Dermis blood vessel endothelial cell (primary cell): ENCODE results near the gene TENT4B. TPM values are rescaled to one million over a fixed set of nuclear protein-coding genes. Genes with fewer than 3 reads are reported as not detected.
A peak's percentile ranks its signal among the peaks of the same experiment; 100 is the strongest.
"Not testable (repeated sequence)": the region's sequence is repeated elsewhere in the genome, so short reads cannot be mapped to it uniquely, and the experiment has no call there.

Experiments used
- DNase-seq: peaks from one replicate; pipeline ENCODE4 v3.0.0; 2010
- total RNA-seq: library from RNA; depleted of rRNA; stranded (reverse); fragments of >200 nt; gene quantifications from 2 replicates; pipeline ENCODE4 v1.2.3, GENCODE V29; 2014

The TENT4B gene
- total RNA-seq: 11.9 and 13.1 TPM in 2 replicates

DNA sequence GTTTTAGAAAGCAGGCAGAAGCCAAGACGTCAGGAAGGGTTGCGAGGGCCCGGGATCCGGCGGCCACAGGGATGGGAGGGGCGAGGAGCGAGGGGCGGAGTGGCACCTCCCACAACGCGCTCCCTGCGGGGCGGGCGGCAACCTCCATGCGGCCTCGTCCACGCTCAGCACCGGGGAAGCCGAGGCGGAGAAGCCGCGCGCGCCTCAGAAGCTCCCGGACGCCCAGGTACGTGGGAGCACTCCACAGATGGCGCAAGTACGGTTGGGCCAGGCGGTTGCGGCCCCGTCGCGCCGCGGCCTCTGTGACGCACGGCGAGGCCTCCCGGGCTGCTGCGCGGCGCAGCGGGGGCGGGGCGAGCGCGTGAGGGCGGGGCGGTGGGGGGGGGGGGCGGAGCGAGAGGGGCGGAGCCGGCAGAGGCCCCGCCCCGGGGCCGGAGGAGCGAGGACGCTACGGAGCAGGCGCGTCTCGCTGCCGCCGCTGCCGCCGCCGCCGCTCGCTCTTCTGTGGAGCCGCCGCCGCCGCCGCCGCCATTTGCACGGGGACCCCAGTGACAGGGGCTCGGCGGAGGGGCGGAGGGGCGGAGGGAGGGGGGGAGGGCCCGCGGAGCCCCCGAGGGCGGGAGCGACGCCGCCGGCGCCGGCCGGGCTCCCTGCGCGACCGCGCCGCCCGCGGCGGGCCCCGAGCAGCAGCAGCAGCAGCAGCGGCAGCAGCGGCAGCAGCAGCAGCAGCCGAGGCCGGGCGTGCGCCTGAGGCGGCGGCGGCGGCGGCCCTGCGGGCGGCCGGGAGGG, at the start of gene TENT4B:
Gene TENT4B (plus strand): TSS at position 500 of the 789 bp plus-strand sequence. CDS start 316 bp downstream, outside the sequence.
- peak; percentile 89 for DNase-seq

DNA sequence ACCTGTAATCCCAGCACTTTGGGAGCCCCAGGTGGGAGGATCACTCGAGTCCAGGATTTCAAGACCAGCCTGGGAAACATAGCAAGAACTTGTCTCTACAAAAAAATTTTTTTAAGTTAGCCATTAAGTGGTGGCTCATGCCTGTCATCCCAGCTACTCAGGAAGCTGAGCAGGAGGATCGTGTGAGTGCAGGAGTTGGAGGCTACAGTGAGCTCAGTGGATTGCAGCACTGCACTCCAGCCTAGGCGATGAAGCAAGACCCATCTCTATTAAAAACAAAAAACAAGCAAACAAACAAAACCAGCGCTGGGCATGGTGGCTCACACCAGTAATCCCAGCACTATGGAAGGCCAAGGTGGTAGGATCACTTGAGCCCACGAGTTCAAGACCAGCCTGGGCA, 49.3 kb upstream of the TENT4B start:
- DNase-seq: no peak

GRCh38 chr16:50114357-50115129, 38.6 kb upstream of the TENT4B start:
- DNase-seq: no peak

DNA sequence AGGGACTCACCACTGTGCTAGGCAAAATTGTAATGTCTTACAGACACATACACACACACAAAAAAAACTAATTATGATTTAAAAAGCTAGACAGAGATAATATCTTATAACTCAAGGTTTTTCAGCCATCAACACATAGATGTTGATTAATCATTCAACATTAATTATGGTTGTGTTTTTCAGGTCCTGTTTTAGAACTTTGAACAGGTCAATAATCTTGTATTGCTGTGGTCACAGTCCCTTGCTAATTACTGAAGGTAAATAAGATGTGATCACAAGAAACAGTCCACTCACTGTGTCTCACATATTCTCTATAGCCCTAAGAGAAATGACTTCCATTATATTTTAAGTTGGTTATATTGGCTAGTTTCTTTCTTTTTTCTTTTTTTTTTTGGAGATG, 32.4 kb upstream of the TENT4B start:
- no peak for DNase-seq

GRCh38 chr16:50121278-50121677, 31.8 kb upstream of the TENT4B start:
- DNase-seq: no peak

GRCh38 chr16:50121721-50122445, 31.2 kb upstream of the TENT4B start:
- no peak for DNase-seq

- DNase-seq: no peak
These were observed 29.7 kb upstream of the TENT4B start for GRCh38 chr16:50123417-50123816.

GRCh38 chr16:50124769-50125168, 28.3 kb upstream of the TENT4B start:
- DNase-seq: no peak

- DNase-seq: no peak
These were observed 26.9 kb upstream of the TENT4B start for GRCh38 chr16:50126183-50126582.

DNA sequence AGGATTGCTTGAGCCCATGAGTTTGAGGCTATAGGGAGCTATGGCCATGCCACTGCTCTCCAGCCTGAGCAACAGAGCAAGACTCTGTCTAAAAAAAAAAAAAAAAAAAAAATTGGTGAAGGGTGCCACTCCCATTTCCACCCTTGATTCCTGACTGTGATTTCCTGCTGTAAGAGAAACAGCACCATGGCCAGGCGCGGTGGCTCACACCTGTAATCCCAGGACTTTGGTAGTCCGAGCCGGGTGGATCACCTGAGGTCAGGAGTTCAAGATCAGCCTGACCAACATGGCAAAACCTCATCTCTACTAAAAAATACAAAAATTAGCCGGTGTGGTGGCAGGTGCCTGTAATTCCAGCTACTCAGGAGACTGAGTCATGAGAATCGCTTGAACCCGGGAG, 20.5 kb upstream of the TENT4B start:
- DNase-seq: not testable (repeated sequence)

DNA sequence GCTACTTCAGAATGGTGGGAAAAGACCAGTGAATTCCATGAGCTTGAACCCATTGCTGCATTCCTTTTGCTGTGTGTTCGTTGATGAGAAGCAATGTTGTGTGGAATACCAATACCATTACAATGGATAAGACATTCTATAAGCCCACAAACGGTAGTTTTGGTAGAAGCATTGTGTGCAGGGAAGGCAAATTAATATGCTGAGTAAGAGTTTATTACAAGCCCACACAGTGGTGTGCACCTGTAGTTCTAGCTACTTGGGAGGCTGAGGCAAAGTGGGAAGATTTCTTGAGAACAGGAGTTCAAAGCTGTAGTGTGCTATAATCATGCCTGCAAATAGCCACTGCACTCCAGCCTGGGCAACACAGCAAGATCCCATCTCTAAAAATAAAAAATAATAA, 19.9 kb upstream of the TENT4B start:
- DNase-seq: no peak

- DNase-seq: no peak
These were observed 16.7 kb upstream of the TENT4B start for GRCh38 chr16:50136399-50136798.

GRCh38 chr16:50137268-50137667, 15.8 kb upstream of the TENT4B start:
- no peak for DNase-seq

DNA sequence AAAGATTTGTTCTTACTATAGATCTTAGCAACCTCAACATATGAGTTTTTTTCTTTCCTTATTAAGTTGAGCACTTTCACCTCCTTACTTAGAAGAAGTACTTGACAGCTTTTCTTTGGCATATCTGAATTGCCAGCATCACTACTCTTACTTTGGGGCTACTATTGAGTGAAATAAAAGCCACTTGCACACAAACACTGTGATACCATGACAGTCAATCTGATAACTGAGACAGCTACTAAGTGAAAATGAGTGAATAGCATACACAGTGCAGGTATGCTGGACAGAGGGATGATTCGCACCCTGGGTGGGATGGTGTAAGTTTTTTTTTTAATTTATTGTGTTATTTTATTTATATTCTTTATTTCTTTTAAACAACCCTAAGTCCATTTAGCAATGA, 13.5 kb upstream of the TENT4B start:
- DNase-seq: no peak

- DNase-seq: no peak
These were observed 8.9 kb upstream of the TENT4B start for GRCh38 chr16:50144211-50144610.

DNA sequence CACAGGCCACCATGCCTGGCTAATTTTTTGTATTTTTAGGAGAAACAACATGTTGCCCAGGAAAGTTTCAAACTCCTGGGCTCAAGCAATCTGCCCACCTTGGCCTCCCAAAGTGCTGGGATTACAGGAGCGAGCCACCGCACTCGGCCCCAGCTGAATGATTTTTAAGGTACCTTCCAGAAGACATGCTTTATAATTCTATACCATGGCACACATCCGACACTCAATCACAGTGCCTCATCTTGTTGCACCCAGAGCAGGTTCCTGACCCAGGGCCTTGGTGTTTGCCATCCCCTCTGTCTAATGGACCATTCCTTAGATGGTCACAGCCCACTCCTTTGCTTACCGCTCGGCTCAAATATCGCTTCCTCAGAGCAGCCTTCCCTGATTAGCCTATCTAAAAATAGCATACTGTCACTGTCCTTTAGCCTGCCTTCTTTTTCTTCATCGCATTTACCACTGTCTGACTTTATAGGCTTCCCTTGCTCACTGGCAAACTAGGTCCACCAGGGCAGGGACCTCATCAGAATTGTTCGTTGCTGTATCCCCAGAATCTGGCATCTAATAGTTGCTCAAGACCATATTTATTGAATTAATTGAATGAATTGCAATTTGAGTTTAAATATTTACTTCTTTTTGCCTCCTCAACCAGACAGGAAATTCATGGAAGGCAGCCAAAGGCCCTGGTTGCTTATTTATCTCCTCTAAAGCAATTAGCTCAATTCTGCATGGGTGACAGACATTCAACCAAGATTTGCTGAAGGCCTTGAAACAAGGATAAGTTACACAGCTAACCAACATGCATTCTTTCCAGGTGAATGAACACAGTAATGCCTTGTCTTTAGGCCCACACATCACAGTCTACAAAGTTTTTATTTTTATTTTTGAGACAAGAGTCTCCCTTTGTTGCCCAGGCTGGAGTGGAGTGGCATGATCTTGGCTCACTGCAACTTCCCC, 6.3 kb upstream of the TENT4B start:
- DNase-seq: no peak

GRCh38 chr16:50151322-50151721, 1.8 kb upstream of the TENT4B start:
- DNase-seq: no peak

GRCh38 chr16:50151756-50152155, 1.4 kb upstream of the TENT4B start:
- no peak for DNase-seq

DNA sequence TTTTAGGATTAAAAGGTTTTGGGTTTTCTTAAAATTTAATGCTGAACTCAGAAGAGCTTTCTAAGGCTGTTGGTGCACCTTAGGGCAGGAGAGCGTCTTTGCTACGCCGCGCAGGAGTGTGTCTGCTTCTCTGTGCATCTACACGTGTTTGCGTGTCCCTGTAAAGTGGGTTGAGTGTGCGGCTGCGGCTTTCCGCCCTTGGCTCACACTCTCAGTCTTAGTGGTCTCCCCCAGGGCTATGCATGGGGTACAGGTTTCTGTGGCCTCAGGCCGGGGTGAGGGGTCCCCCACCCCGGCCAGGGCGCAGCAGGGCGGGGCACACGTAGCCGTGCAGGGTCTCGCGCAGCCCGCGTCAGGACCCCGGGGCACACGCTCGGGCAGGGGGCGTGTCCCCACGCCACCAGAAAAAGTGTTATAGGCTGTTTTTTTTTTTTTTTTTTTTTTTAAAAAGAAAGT, 727 bp upstream of the TENT4B start:
- DNase-seq: peak; percentile 49

- DNase-seq: peak; percentile 43
These were observed 702 bp downstream of the TENT4B start for GRCh38 chr16:50153596-50154419.

- peak; percentile 31 for DNase-seq
These were observed 1.4 kb downstream of the TENT4B start for GRCh38 chr16:50154420-50154950.
